Transverse colon (tissue), 4 donors: ENCODE data around the gene PI4K2A.
"Not testable (repeated sequence)": the region's sequence is repeated elsewhere in the genome, so short reads cannot be mapped to it uniquely, and the experiment has no call there.

ENCODE experiments used
- EP300 ChIP-seq: sonication (generic); formaldehyde crosslinking; IDR thresholded peaks from one replicate; pipeline ENCODE4 v1.6.1; 2017; ENCODE audit warnings: antibody characterized with exemption, low read depth
- POLR2A ChIP-seq: fragments of 450-650 bp; IDR thresholded peaks from one replicate; pipeline ENCODE4 v1.6.1; 2016; ENCODE audit warnings: antibody characterized with exemption, mild to moderate bottlenecking, moderate library complexity
- POLR2AphosphoS5 ChIP-seq, 3 donors: sonication (generic); formaldehyde crosslinking; IDR thresholded peaks; one replicate each; pipeline ENCODE4 v1.6.1; 2016; ENCODE audit warnings: antibody characterized with exemption in 3 of 3
- TF ChIP-seq, protein P1 (sequence below), 5 experiments: fragments of 200-600 bp in 3 of 5; fragments of 450-650 bp in 2 of 5; sonication (generic) in 3 of 5; IDR thresholded peaks; 1 replicate in 2 of 5; 2 replicates in 3 of 5; pipeline ENCODE4 v1.5.1; 2016 to 2017; ENCODE audit warnings: antibody characterized with exemption in 5 of 5, inconsistent platforms in 3 of 5, mild to moderate bottlenecking in 2 of 5, moderate library complexity in 1 of 5

DNA sequence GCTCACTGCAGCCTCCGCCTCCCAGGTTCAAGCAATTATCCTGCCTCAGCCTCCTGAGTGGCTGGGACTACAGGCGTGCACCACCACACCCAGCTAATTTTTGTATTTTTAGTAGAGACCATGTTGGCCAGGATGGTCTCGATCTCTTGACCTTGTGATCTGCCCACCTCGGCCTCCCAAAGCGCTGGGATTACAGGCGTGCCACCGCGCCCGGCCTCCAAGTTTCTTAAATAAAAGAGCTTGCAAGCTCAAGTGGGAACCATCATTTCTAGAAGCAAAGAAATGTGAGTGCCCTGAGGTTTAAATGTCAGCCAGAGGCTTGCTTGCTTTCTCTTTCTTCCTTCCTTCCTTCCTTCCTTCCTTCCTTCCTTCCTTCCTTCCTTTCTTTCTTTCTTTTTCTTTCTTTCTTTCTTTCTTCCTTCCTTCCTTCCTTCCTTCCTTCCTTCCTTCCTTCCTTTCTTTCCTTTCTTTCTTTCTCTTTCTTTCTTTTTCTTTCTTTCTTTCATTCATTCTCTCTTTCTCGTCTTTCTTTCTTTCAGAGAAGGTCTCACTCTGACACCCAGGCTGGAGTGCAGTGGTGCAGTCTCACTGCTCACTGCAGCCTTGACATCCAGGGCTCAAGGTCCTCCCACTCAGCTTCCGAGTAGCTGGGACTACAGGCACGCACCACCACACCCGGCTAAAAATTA, 2.1 kb downstream of the PI4K2A start:
- not testable (repeated sequence) for TF ChIP-seq POLR2AphosphoS5 (IDR thresholded peaks at IDR 0.05); POLR2A; EP300
- TF ChIP-seq, protein P1, sequence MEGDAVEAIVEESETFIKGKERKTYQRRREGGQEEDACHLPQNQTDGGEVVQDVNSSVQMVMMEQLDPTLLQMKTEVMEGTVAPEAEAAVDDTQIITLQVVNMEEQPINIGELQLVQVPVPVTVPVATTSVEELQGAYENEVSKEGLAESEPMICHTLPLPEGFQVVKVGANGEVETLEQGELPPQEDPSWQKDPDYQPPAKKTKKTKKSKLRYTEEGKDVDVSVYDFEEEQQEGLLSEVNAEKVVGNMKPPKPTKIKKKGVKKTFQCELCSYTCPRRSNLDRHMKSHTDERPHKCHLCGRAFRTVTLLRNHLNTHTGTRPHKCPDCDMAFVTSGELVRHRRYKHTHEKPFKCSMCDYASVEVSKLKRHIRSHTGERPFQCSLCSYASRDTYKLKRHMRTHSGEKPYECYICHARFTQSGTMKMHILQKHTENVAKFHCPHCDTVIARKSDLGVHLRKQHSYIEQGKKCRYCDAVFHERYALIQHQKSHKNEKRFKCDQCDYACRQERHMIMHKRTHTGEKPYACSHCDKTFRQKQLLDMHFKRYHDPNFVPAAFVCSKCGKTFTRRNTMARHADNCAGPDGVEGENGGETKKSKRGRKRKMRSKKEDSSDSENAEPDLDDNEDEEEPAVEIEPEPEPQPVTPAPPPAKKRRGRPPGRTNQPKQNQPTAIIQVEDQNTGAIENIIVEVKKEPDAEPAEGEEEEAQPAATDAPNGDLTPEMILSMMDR (IDR thresholded peaks at IDR 0.05), result not testable (repeated sequence)
